KMS-11 (cell line): ENCODE results near the gene CPNE8.

ENCODE experiments used
- H2AFZ ChIP-seq: fragments of 200-600 bp; sonication (generic); 2 replicates; pipeline ENCODE4 v1.6.1; 2016; ENCODE audit warnings: antibody characterized with exemption, mixed run types, low read depth
- H3K27ac ChIP-seq: fragments of 200-600 bp; sonication (generic); 2 replicates; pipeline ENCODE4 v1.6.1; 2016; ENCODE audit warnings: mild to moderate bottlenecking, mixed run types
- H3K27me3 ChIP-seq: fragments of 200-600 bp; sonication (generic); 2 replicates; pipeline ENCODE4 v1.6.1; 2017; ENCODE audit warnings: mild to moderate bottlenecking, low read depth, mixed run types, moderate library complexity; ENCODE audit not compliant: insufficient read depth
- H3K36me3 ChIP-seq: fragments of 200-600 bp; sonication (generic); 2 replicates; pipeline ENCODE4 v1.6.1; 2017; ENCODE audit warnings: mild to moderate bottlenecking, mixed run types; ENCODE audit not compliant: insufficient read depth
- H3K4me1 ChIP-seq: fragments of 200-600 bp; sonication (generic); 2 replicates; pipeline ENCODE4 v1.6.1; 2016; ENCODE audit warnings: mild to moderate bottlenecking, low read depth, mixed run types; ENCODE audit not compliant: poor library complexity, severe bottlenecking
- H3K4me2 ChIP-seq: fragments of 200-600 bp; sonication (generic); 2 replicates; pipeline ENCODE4 v1.7.0; 2016; ENCODE audit warnings: mild to moderate bottlenecking, mixed run types
- H3K4me3 ChIP-seq: fragments of 200-600 bp; sonication (generic); IDR thresholded peaks from 2 replicates; pipeline ENCODE4 v1.6.1; 2017; ENCODE audit warnings: low read depth, low read length, mixed read lengths; ENCODE audit not compliant: insufficient read depth
- H3K79me2 ChIP-seq: fragments of 200-600 bp; sonication (generic); 2 replicates; pipeline ENCODE4 v1.6.1; 2016; ENCODE audit warnings: low read depth, mixed run types; ENCODE audit not compliant: insufficient read depth
- H3K9ac ChIP-seq: fragments of 200-600 bp; sonication (generic); 2 replicates; pipeline ENCODE4 v1.6.1; 2016; ENCODE audit warnings: mild to moderate bottlenecking, mixed run types
- H4K20me1 ChIP-seq: fragments of 200-600 bp; sonication (generic); 2 replicates; pipeline ENCODE4 v1.6.1; 2016; ENCODE audit warnings: mild to moderate bottlenecking, mixed run types; ENCODE audit not compliant: insufficient read depth
- CTCF ChIP-seq: fragments of 200-600 bp; sonication (generic); conservative IDR thresholded peaks from 2 replicates; pipeline ENCODE4 v1.6.1; 2017; ENCODE audit warnings: low read depth, mild to moderate bottlenecking, antibody characterized with exemption, low read length, moderate library complexity, mixed read lengths

The CPNE8 gene

GRCh38 chr12:38926501-38926900 is 21.1 kb upstream of the CPNE8 start:
- Histone ChIP-seq H3K27ac (no peak overlapping the region), H4K20me1 (no peaks in the 10 kb centered on the region), H3K27me3 (no peaks in the 10 kb centered on the region), H3K4me1 (no peaks in the 10 kb centered on the region), H3K4me2 (no peak overlapping the region), H3K36me3 (no peaks in the 10 kb centered on the region), H3K4me3 (no peak overlapping the region), H3K9ac (no peak overlapping the region), H2AFZ (no peak overlapping the region), H3K79me2 (no peaks in the 10 kb centered on the region)
- no peak for TF ChIP-seq CTCF

DNA sequence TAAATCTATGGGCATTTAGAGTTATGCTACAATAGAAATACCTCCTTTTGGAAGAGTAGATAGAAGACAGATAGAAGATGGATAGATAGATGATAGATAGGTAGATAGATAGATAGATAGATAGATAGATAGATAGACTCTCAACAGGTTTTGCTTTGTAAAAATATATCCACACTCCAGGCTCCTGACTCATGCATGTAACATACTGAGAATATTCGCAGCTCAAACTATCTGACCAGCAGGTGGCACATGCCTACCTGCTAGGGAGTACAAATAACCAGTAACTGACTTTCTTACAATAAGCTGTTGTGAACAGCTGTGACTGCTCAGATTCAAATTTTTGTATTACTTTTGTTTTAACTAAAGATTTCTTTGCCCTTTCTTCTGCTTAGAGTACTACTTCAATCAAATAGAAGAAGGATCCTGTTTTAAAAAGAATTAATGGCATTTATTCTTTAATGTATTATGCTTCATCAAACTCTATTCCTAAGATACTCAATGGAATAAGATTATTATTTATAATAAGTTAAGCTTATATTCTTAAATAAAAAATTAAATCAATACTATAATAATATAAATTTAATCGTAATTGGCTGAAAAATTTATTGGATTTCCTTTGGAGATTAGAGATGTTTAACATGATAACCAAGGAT is 15.8 kb upstream of the CPNE8 start:
- Histone ChIP-seq H3K4me1 (no peaks in the 10 kb centered on the region), H2AFZ (no peak overlapping the region), H3K27ac (no peak overlapping the region), H3K79me2 (no peaks in the 10 kb centered on the region), H4K20me1 (no peaks in the 10 kb centered on the region), H3K27me3 (no peaks in the 10 kb centered on the region), H3K4me3 (no peak overlapping the region), H3K36me3 (no peaks in the 10 kb centered on the region), H3K9ac (no peak overlapping the region), H3K4me2 (no peak overlapping the region)
- peak; percentile 52 for TF ChIP-seq CTCF

GRCh38 chr12:38919191-38919590 is 13.8 kb upstream of the CPNE8 start:
- Histone ChIP-seq H3K27me3 (no peaks in the 10 kb centered on the region), H3K36me3 (no peaks in the 10 kb centered on the region), H3K9ac (no peak overlapping the region), H2AFZ (no peak overlapping the region), H3K27ac (no peak overlapping the region), H3K4me3 (no peak overlapping the region), H3K4me2 (no peak overlapping the region), H4K20me1 (no peaks in the 10 kb centered on the region), H3K79me2 (no peaks in the 10 kb centered on the region), H3K4me1 (no peaks in the 10 kb centered on the region)
- TF ChIP-seq CTCF, result no peak

DNA sequence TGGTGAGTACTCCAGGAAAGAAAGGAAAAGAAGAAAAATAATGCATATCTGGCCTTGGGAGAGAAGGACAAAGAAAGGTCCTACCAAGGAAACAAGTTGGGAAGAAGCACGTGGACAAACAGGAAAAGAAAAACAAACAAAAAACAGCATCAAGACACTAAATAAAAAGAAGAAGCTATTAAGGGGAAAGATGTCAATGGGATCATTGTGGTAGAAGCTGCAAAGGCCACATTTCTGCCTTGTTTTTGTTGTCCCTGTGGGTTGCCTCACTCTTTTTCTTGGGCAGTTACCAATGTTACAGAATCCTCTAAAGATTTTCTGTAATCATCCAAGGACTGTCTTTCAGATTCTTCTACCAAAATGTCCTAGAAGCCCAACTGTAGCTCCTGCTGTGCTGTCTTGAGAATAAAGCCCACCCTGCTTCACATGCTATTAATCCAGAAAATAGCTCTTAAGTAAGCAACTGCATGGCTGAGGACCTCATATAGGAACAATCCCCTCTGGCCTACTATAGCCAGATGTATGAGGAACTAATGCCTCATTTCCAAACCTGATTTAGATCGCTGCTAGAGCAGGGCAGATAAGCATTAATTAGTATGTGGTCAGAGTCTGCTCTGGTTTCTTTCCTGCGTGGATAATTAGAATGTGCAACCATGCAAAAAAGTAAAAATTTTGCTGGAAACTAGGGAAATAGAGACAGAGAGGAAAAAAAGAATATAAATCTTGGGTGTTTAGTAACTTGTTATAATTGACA is 10.2 kb upstream of the CPNE8 start:
- Histone ChIP-seq H3K27me3 (no peaks in the 10 kb centered on the region), H3K4me3 (no peak overlapping the region), H3K9ac (no peak overlapping the region), H2AFZ (no peak overlapping the region), H3K4me1 (no peaks in the 10 kb centered on the region), H3K27ac (no peak overlapping the region), H3K36me3 (no peaks in the 10 kb centered on the region), H4K20me1 (no peaks in the 10 kb centered on the region), H3K79me2 (no peaks in the 10 kb centered on the region), H3K4me2 (no peak overlapping the region)
- no peak for TF ChIP-seq CTCF
